HL-60 (cell line): ENCODE results near the gene STAP1.
A peak's percentile ranks its signal among the peaks of the same experiment; 100 is the strongest.

Experiments
- DNase-seq, 2 experiments: peaks; one replicate each; pipeline ENCODE4 v3.0.0-alpha.2; 2010 to 2020; ENCODE audit warnings: low read depth in 1 of 2, low spot score in 1 of 2
- H3K27ac ChIP-seq: fragments of 250-450 bp; sonication (Bioruptor Pico); replicated peaks from 2 replicates; pipeline ENCODE4 v1.5.1; 2020; ENCODE audit warnings: mild to moderate bottlenecking, moderate library complexity
- H3K27me3 ChIP-seq: fragments of 250-450 bp; sonication (Bioruptor Pico); 2 replicates; pipeline ENCODE4 v1.5.1; 2021; ENCODE audit warnings: mild to moderate bottlenecking, moderate library complexity; ENCODE audit not compliant: insufficient read depth, poor library complexity, severe bottlenecking
- H3K4me3 ChIP-seq: replicated peaks from 2 replicates; pipeline ENCODE4 v1.5.1; 2011; ENCODE audit warnings: mild to moderate bottlenecking, control low read depth, low read length; ENCODE audit not compliant: insufficient read depth
- GABPA ChIP-seq: IDR thresholded peaks from 2 replicates; pipeline ENCODE4 v1.6.1; 2012; ENCODE audit warnings: low read depth
- POLR2AphosphoS5 ChIP-seq: IDR thresholded peaks from 2 replicates; pipeline ENCODE4 v1.6.1; 2012; ENCODE audit warnings: low read depth
- SPI1 ChIP-seq: IDR thresholded peaks from 2 replicates; pipeline ENCODE4 v1.6.1; 2012; ENCODE audit warnings: low read depth, mild to moderate bottlenecking, borderline replicate concordance
- TF ChIP-seq, protein P1 (sequence below): IDR thresholded peaks from one replicate; pipeline ENCODE4 v1.5.1; 2011; ENCODE audit warnings: low read length, control low read depth, inconsistent platforms; ENCODE audit not compliant: insufficient read depth
- TF ChIP-seq, protein P2 (sequence below): IDR thresholded peaks from 2 replicates; pipeline ENCODE4 v1.6.1; 2012; ENCODE audit warnings: low read depth; ENCODE audit not compliant: insufficient replicate concordance

Gene STAP1

DNA sequence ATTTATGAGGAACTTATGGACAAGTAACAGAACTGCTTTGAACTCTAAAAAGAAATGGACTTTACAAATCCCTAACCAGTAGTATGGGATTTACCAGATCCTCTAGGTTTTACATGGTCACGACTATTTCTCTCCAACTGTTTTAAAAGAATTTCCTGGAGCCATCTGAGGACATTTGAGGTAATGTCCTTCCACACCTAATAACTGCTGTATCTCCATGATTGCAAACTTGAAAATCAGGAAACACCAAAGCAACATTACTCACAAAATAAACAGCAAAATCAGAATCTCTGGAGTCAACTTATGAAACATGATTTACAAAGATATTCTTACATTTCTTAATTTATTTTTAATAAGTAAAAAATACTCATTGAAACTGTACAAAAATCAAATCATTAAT lies 58.0 kb downstream of the STAP1 start:
- DNase-seq: no peak
- TF ChIP-seq POLR2AphosphoS5 (no peak), GABPA (no peak), SPI1 (no peak)
- TF ChIP-seq, protein P1, sequence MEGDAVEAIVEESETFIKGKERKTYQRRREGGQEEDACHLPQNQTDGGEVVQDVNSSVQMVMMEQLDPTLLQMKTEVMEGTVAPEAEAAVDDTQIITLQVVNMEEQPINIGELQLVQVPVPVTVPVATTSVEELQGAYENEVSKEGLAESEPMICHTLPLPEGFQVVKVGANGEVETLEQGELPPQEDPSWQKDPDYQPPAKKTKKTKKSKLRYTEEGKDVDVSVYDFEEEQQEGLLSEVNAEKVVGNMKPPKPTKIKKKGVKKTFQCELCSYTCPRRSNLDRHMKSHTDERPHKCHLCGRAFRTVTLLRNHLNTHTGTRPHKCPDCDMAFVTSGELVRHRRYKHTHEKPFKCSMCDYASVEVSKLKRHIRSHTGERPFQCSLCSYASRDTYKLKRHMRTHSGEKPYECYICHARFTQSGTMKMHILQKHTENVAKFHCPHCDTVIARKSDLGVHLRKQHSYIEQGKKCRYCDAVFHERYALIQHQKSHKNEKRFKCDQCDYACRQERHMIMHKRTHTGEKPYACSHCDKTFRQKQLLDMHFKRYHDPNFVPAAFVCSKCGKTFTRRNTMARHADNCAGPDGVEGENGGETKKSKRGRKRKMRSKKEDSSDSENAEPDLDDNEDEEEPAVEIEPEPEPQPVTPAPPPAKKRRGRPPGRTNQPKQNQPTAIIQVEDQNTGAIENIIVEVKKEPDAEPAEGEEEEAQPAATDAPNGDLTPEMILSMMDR: no peak
- TF ChIP-seq, protein P2, sequence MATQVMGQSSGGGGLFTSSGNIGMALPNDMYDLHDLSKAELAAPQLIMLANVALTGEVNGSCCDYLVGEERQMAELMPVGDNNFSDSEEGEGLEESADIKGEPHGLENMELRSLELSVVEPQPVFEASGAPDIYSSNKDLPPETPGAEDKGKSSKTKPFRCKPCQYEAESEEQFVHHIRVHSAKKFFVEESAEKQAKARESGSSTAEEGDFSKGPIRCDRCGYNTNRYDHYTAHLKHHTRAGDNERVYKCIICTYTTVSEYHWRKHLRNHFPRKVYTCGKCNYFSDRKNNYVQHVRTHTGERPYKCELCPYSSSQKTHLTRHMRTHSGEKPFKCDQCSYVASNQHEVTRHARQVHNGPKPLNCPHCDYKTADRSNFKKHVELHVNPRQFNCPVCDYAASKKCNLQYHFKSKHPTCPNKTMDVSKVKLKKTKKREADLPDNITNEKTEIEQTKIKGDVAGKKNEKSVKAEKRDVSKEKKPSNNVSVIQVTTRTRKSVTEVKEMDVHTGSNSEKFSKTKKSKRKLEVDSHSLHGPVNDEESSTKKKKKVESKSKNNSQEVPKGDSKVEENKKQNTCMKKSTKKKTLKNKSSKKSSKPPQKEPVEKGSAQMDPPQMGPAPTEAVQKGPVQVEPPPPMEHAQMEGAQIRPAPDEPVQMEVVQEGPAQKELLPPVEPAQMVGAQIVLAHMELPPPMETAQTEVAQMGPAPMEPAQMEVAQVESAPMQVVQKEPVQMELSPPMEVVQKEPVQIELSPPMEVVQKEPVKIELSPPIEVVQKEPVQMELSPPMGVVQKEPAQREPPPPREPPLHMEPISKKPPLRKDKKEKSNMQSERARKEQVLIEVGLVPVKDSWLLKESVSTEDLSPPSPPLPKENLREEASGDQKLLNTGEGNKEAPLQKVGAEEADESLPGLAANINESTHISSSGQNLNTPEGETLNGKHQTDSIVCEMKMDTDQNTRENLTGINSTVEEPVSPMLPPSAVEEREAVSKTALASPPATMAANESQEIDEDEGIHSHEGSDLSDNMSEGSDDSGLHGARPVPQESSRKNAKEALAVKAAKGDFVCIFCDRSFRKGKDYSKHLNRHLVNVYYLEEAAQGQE: no peak
- Histone ChIP-seq H3K27ac (no peak overlapping the region), H3K4me3 (no peak overlapping the region), H3K27me3 (no peaks in the 10 kb centered on the region)

DNA sequence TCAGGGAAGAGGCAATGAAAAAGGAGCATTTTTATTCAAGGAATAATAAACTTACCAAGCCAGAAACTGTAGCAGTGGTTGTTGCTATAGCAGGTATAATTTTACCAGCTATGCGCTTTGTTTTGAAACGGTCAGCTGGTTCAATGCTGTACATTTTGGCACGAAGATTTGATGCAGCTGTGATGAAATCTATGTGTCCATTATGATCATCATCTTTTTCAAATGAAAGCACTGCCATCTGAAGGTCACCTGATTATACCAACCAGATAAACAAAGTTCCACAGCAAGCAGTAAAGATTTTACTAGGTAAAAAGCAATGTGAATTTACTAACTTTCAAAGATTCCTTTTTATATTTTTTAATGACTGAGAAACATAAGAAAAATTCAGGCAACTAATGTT lies 66.4 kb downstream of the STAP1 start:
- no peak for DNase-seq
- no peak overlapping the region for H3K27ac ChIP-seq
- TF ChIP-seq, protein P1: no peak
- TF ChIP-seq, protein P2: no peak
- TF ChIP-seq POLR2AphosphoS5 (no peak), GABPA (no peak), SPI1 (no peak)
- no peak overlapping the region for H3K4me3 ChIP-seq
- H3K27me3 ChIP-seq: no peaks in the 10 kb centered on the region

DNA sequence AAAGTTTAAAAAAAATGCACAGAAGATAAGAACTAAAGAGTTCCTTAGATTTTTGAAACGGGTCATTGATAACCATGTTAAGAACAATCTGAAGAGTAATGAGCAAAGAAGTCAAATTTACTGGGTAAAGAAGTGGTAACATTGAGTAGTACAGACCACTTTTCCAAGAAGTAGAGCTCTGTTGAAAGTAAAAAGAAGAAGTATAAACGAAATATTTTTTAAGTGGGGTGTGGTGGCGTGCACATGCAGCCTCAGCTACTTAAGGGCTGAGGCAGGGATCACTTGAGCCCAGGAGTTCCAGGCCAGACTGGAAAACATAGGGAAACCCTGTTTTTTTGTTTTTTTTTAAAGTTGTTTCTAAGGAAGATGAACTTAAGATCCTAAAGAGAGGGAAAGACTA lies 74.0 kb downstream of the STAP1 start:
- Histone ChIP-seq H3K27me3 (no peaks in the 10 kb centered on the region), H3K4me3 (no peak overlapping the region), H3K27ac (no peak overlapping the region)
- peak in 1 of 2 experiments; percentile 10 for DNase-seq
- no peak for TF ChIP-seq GABPA
- no peak for TF ChIP-seq SPI1
- no peak for TF ChIP-seq POLR2AphosphoS5
- TF ChIP-seq, protein P1: no peak
- TF ChIP-seq, protein P2: no peak
